ENCODE data around the gene PPP4R3A.
"Not testable (repeated sequence)": the region's sequence is repeated elsewhere in the genome, so short reads cannot be mapped to it uniquely, and the experiment has no call there.

PPP4R3A gene

DNA sequence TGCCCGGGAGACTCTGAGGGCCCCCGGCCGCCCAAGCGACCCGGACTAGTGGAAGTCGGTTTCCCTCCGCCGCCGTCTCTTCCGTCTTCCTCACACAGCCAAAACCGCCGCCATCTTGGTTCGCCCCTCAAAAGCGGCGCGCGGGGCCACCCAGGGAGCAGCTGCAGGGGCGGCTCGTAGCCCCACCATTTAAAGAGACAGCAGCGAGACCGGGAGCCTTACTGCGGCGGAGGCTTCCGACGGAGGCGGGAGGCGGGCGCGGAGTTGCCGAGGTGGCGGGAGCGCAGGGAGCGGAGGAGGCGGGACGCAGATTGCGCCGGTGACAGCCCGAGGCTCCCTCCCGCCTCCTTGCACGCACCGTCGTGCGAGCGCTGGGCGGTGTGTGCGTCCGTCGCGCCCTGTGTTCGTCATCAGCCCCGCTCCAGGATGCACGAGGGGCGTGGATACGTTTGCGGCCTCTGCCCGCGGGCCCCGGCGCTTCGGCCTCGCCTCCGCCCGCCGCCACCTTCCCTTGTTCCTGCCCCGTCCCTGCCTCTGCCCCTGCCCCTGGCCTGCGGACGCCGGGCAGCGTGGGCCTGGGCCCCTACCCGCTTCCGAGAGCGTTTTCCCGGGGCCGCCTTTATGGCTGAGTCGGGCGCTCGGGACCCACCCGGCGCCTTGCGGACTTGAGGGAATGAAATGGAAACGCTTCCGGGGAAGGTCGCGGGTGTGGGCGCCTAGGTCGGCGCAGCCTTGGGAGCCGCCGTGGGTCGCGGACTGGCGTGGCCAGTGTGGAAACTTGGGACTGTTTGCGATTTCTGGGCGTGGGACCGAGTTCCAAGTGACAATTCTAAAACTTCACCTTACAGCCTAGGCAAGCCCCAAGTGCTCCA, at the start of gene PPP4R3A:
Gene PPP4R3A, minus strand, starts transcription at position 140 of the 872 bp plus-strand sequence. CDS start 663 bp downstream, outside the sequence.
- DNase-seq: peak; percentile 93

DNA sequence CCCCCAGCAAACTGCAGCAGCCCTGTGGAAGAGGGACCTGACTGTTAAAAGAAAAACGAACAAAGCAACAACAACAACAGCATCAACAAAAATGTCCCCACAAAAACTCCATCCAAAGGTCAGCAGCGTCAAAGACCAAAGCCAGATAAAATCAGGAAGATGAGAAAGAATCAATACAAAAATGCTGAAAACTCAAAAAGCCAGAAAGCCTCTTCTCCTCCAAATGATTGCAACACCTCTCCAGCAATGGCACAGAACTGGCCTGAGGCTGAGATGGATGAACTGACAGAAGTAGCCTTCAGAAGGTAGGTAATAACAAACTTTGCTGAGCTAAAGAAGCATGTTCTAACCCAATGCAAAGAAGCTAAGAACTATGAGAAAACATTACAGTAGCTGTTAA, 45.4 kb upstream of the PPP4R3A start:
- no peak for DNase-seq

DNA sequence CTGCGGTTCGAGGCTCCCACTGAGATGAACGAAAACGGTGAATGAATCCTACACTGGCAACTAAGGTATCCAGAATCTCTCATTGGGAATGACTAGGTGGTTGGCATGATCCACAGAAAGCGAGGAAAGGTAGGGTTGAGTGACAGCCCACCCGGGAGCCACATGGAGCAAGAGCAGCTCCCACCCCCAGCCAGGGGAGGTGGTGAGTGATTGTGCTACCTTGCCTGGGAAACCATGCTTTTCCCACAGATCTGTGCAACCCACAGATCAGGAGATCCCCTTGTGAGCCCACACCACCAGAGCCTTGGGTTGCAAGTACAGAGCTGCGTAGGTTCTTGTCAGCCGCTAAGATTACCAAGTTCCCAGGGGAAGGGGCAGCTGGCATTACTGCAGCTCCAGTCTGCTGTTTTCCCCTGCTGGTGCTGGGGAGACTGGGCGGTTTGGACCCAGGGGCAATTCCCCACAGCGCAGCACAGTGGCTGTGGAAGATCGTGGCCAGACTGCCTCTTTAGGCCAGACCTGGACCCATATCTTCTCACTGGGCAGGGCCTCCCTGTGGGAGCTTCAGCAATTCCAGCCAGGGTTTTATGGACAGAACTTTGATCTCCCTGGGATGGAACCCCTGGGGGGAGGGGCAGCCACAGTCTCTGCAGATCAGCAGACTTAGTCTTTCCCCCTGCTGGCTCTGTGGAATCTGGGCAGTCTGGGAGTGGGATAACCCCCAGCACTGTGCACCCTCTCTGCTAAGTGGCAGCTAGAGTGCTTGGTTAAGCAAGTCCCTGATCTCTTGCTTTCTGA, 44.6 kb upstream of the PPP4R3A start:
- DNase-seq: no peak

DNA sequence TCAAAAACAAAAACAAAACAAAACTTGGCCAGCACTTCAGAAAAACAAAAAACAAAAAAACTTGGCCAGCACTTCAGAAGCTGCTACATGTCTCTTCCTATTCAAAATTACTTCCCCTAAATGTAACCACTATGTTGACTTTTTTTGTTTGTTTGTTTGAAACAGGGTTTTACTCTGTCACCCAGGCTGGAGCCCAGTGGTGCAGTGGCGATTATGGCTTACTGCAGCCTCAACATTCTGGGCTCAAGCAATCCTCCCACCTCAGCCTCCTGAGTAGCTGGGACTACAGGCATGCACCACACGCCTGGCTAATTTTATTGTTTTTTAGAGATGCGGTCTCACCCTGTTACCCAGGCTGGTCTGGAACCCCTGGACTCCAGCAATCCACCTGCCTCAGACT, 38.0 kb upstream of the PPP4R3A start:
- DNase-seq: no peak

DNA sequence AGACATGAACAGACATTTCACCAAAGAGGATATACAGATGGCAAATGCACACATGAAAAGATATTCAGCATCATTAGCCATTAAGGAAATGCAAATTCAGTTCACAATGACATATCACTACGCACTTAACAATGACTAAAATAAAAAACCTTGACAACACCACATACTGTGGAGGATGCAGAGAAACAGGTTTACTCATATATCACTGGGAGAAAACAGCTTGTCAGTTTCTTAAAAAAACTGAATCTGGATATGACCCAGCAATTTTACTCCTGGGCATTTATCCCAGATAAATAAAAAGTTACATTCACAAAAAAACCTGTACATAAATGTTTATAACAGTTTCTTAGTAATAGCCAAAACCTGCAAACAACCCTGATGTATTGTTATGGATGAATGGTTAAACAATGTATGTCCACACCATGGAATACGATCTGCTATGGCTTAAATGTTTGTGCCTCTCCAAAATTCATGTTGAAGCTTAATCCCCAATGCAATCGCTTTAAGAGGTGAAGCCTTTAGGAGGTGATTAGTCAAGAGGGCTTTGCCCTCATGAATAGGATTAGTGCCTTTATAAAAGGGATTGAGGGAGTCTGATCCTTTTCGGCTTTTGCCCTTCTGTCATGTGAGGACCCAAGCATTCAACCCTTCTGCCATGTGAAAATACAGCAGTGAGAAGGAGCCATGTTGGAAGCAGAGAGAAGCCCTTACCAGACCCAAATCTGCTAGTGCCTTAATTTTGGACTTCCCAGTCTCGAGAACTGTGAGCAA, 36.0 kb upstream of the PPP4R3A start:
- no peak for DNase-seq

DNA sequence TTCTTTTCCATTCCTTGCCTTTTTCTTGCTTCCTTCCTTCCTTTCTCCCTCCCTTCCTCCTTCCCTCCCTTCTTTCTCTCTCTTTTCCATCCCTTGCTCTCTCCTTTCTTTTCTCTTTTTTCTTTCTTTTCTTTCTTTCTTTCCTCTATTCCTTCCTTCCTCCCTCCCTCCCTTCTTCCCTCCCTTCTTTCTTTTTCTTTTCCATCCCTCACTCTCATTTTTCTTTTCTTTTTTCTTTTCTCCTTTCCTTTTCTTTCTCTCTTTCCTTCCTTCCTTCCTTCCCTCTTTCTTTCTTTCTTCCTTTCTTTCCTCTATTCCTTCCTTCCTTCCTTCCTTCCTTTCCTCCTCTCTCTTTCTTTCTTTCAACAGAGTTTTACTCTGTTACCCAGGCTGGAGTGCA, 35.1 kb upstream of the PPP4R3A start:
- no peak for DNase-seq

DNA sequence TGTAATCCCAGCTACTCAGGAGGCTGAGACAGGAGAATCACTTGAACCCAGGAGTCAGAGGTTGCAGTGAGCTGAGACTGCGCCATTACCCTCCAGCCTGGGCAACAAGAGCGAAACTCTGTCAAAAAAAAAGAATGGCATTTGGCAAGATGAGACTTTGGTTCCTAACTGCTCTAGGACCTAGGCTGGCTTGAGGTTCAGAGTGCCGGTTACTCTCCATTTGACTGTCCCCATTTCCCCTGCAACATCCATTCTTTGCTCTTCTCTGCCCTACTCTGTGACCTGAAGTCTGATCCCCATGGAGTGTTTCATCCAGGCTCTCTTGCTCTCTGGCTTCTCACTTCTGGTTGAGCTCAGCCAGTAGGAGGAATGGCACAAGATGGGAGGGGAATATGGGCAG, 26.2 kb upstream of the PPP4R3A start:
- no peak for DNase-seq

DNA sequence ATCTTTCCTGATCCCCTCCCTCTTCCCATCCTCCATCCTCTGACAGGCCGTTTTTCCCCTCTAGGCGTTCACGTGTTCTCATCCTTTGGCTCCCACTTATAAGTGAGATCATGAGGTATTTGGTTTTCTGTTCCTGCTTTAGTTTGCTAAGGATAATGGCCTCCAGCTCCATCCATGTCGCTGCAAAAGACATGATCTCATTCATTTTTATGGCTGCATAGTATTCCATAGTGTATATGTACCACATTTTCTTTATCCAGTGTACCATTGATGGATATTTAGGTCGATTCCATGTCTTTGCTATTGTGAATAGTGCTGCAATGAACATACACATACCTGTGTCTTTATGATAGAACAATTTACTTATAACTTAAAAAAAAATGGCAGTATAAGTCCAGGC, 23.9 kb upstream of the PPP4R3A start:
- DNase-seq: not testable (repeated sequence)

DNA sequence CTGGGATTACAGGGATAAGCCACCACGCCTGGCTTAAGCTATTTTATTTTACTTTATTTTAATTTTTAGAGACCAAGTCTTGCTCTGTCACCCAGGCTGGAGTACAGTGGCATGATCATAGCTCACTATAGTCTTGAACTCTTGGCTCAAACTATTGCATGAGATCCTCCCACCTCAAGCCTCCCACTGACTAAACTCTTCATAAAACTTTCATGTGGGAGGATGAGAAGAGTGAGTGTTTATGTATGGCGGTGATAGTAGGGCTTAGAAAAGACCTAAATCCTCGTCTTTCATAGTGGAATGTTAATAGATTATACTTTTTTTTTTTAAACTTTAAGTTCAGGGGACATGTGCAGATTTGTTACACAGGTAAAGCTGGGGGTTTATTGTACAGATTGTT, 23.5 kb upstream of the PPP4R3A start:
- no peak for DNase-seq

DNA sequence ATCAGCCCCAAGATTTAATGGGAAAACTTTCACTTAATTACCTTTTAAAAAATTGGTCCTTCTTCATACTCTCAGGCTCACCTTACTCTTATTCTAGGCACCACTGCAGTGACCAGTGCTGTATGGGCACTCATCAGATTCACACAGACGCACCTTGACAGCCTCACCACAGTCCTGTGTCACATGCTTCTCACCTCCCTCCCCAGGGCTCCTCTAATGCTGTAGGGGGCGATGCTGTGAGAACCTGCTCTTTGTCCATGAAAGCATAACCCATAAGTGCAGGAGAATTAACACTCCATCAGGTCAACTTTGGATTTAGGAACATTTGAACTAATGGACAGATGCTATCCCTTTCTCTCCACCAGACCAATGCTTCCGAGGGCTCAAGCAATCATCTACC, 13.9 kb upstream of the PPP4R3A start:
- no peak for DNase-seq

DNA sequence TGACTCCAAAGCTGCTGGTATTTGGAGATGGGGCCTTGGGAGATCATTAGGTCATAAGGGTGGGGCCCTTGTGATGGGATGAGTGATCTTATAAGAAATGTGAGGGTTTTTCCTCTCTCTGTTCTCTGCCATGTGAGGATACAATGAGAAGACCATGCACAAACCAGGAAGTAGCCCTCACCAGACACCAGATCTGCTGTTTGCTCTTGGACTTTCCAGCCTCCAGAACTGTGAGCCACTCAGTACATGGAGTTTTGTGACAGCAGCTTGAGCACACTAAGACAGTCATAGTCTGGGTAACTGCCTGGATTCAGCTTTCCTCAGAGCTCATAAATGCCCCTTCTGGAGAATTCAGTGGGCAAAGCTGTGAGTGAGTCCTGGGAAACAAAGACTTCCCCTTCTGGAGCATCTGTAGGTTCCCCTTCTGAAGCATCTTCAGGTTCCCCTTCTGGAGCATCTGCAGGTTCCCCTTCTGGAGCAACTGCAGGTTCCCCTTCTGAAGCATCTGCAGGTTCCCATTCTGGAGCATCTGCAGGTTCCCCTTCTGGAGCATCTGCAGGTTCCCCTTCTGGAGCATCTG, 11.0 kb upstream of the PPP4R3A start:
- DNase-seq: no peak

DNA sequence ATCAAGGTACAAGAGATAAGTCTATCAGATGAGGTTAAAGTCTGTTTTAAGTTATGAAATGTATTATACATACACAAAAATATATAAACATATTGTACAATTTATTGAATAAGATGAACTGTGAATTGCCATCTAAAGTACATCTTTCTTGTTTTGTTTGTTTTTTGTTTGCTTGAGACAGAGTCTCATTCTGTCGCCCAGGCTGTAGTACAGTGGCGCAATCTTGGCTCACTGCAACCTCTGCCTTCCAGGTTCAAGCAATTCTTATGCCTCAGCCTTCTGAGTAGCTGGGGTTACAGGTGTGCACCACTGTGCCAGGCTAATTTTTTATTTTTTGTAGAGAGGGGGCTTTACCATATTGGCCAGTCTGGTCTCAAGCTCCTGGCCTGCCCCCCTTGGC, 10.0 kb upstream of the PPP4R3A start:
- DNase-seq: no peak

DNA sequence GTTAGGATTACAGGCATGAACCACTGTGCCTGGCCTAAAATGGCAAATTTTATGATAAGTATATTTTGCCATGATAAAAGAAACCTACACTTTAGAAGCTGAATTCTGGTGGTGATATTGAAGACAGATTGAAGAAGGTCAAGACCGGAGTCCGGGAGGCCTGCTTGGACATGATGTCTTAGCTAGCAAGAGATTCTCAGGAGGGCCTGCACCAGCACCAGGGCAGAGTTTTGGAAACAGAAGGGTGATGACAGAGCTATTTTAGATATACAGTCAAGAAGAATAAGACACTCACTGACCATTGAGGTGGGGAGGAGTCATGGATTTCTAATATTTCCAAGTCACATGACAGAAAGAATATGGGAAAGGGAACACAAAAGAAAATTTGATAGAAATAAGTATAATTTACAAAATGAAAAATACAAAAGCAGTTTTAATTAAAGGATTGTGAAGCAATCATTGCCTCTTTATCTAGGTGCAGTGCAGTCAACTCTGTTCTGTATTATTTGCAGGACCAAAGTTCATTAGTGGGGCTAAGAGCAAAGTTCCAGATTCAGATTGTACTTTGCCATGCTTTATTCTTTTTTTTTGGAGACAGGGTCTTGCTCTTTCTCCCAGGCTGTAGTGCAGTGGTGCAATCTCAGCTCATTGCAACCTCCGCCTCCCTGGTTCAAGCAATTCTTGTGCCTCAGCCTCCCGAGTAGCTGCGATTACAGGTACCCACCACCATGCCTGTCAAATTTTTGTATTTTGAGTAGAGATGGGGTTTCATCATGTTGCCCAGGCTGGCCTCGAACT, 9.3 kb upstream of the PPP4R3A start:
- no peak for DNase-seq

DNA sequence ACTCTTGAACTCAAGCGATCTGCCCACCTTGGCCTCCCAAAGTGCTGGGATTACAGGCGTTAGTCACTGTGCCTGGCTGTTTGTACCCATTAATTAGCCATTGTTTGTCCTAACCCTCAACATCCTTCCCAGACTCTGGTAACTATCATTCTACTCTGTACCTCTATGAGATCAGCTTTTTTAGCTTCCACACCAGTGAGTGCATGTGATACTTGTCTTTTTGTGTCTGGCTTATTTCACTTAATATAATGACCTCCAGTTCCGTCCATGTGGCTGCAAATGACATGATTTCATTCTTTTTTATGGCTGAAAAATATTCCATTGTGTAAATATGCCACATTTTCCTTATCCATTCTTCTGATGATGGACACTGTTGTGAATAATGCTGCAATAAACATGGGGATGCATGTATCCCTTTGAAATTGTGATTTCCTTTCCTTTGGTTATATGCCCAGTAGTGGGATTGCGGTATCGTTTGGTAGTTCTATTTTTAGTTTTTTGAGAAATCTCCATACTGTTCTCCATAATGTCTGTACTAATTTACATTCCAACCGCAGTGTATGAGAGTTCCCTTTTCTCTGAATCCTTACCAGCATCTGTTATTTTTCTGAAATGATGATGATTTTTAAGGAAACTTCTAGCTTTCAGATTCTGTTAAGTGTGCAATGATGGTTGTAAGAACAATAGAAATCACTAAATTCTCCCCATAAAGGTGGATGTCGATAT, 6.7 kb upstream of the PPP4R3A start:
- no peak for DNase-seq

DNA sequence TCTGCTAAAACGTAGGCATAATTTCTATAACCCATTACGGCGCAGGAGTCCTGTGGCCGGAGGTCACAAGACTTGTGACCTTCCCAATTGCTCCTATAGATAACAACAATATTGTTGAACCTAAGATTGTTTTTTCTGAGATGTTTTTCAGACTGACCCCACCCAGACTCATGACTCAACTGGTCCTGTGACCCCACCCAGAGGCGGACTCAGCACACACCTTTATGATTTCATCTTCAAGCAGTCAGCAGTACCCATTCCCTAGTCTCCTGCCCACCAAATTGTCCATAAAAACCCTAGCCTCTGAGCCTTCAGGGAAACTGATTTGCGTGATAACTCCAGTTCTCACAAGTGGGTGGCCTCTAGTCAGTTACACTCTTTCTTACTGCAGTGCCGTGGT, 5.9 kb upstream of the PPP4R3A start:
- DNase-seq: no peak

DNA sequence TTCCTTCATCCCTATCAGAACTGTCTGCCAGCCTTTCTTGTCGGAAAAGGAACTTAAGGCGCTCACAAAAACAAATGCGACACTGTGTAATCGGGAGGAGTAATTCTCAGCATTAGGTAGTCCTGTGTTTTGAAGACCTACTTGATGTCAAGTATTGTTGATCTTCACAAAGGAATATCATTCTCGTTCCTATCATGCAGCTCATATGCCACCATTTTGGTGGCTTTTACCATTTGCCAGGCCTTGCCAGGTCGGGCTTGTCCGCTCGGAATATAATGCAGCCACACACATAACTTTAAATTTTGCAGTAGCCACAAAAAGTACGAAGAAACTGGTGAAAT, 903 bp upstream of the PPP4R3A start:
- DNase-seq: no peak

DNA sequence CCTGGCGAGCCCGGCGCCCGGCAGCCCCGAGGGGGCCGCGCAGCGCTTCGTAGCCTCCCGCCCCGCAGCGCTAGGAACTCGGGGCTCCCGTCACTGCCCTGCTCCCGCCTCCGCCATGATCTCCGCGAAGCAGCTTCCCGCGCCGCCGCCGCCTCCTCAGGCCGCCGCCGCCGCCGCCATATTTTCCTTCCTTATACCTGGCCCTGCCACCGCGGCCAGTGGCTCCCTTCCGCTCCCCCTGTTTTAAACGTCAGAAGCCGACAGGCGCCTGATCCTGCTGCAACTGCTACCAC, 286 bp downstream of the PPP4R3A start:
- DNase-seq: no peak

DNA sequence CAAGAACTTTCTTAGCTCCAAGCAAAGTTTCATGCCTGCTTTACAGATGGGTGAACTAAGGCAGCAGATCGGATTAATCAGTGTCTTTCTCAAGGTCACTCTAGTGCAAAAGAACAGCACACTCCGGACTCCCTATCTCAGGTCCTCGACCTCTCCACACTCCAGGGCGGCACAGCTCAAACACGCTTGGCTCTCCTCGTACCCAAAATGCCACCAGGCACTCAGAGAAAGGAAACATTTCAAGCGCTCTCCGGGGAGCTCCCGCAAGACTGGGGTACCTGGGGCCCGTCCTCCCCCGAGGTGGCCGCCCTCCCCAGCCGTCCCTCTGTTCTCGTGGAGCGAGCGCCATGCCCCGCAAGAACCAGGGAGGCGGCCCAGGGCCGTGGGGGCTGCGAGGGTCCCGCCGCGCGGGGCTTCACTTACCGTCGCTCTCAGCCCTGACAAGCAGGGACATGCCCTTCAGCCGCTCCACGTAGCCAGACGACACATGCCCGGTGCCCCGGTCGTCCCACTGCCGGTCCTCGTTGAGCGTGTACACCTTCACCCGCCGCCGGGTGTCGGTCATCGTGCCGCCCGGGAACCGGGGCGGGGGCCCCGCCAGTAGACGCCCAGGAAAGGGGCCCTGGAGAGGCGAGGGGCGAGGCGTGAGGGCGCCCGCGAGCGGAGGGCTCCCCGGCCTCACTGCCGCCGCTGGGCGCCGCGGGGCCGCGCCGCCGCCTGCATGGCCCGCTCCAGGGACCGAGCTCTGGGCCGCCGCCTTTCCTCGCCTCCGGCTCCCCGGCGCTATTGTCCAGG, 830 bp downstream of the PPP4R3A start:
- DNase-seq: peak; percentile 37

DNA sequence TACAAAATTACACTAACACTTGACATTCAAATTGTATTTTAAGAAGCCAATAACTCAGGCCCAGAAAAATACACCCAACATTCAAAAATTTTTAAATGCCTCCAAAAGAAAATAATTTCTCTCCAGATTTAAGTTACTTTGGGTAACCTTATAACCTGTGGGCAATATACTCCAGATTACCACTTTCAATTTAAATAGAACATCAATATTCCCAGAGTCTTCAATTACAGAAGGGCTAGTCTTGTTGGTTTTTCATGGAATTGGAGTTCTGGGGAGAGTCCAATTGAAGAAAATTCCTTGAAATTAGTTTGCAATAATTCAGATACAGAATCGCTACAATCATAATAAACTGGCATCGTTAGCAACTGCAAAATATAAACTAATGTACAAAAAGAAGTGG, 2.0 kb downstream of the PPP4R3A start:
- no peak for DNase-seq

DNA sequence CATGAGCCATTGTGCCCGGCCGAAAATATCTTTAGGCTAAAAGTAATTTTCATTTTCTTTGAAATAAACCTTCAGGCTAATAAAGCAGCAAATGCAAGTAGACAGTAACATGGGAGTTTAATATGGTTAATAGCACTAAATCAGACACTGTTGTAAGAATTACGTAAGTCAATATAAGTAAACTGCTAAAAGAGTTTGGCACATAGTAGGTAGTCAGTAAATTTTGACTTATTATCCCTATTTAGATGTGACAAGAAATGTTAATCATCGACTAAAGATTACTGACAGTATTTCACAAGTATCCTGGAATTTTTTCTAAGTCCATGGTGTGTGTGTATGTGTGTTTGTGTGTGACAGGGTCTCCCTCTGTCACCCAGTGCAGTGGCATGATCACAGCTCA, 3.9 kb downstream of the PPP4R3A start:
- DNase-seq: no peak

DNA sequence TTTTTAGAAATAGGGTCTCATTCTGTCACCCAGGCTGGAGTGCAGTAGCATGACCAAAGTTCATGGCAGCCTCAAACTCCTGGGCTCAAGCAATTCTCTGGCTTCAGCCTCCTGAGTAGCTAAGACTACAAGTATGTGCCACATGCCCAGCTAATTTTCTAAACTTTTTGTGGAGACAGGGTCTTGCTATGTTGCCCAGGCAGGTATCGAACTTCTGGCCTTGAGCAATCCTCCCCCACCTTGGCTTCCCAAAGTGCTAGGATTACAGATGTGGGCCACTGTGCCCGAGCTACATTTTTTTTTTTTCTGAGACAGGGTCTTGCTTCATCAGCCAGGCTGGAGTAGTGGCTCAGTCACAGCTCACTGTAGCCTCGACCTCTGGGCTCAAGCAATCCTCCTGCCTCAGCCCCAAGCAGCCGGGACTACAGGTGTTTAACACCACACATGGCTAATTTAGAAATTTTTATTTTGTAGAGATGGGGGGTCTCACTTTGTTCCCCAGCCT, 7.1 kb downstream of the PPP4R3A start:
- DNase-seq: no peak
